ENCODE results near the gene STX11.

Gene STX11

GRCh38 chr6:144213315-144213714 lies 63.0 kb downstream of the STX11 start:
- POLR2A ChIA-PET (ENCODE audit: low non-redundant PET), result no interaction called here
- TF ChIP-seq CTCF (conservative IDR thresholded peaks at IDR 0.05; ENCODE audit: low read depth), result no peak
- CTCF ChIA-PET, result interaction anchor here (0.5 kb wide), 1 partner anchor 112 kb away, joined by 4 read pairs; no protein-coding TSS in a partner anchor
- H3K27ac ChIP-seq, result no peak overlapping the region
- no peak for DNase-seq (ENCODE audit: low spot score)

GRCh38 chr6:144214029-144214428 lies 63.7 kb downstream of the STX11 start:
- POLR2A ChIA-PET (ENCODE audit: low non-redundant PET), result no interaction called here
- CTCF ChIA-PET, result no interaction called here
- DNase-seq (ENCODE audit: low spot score), result no peak
- TF ChIP-seq CTCF (conservative IDR thresholded peaks at IDR 0.05; ENCODE audit: low read depth), result no peak
- H3K27ac ChIP-seq, result no peak overlapping the region

GRCh38 chr6:144214622-144215401 lies 64.5 kb downstream of the STX11 start:
- H3K27ac ChIP-seq, result peak overlapping the region; percentile 95
- CTCF ChIA-PET, result interaction anchor here (0.6 kb wide), 1 partner anchor 267 kb away, joined by 3 read pairs; no protein-coding TSS in a partner anchor
- no peak for DNase-seq (ENCODE audit: low spot score)
- TF ChIP-seq CTCF (conservative IDR thresholded peaks at IDR 0.05; ENCODE audit: low read depth), result no peak
- POLR2A ChIA-PET (ENCODE audit: low non-redundant PET), result no interaction called here

- CTCF ChIA-PET, result interaction anchor here (0.6 kb wide), 1 partner anchor 267 kb away, joined by 3 read pairs; no protein-coding TSS in a partner anchor
- no peak for TF ChIP-seq CTCF (conservative IDR thresholded peaks at IDR 0.05; ENCODE audit: low read depth)
- POLR2A ChIA-PET (ENCODE audit: low non-redundant PET), result no interaction called here
- peak overlapping the region; percentile 95 for H3K27ac ChIP-seq
- DNase-seq (ENCODE audit: low spot score), result no peak
These were observed 65.2 kb downstream of the STX11 start for GRCh38 chr6:144215402-144215931.

- CTCF ChIA-PET, result interaction anchor here (0.5 to 1.1 kb wide), 6 partner anchors 16 to 592 kb away, joined by 3 to 6 read pairs (median 3); partner anchors contain the start of gene UTRN
- POLR2A ChIA-PET (ENCODE audit: low non-redundant PET), result no interaction called here
- peak overlapping the region; percentile 95 for H3K27ac ChIP-seq
- peak; percentile 93 for DNase-seq (ENCODE audit: low spot score)
- peak; percentile 91 for TF ChIP-seq CTCF (conservative IDR thresholded peaks at IDR 0.05; ENCODE audit: low read depth)
These were observed 65.8 kb downstream of the STX11 start for GRCh38 chr6:144215932-144216667.

- no peak for DNase-seq (ENCODE audit: low spot score)
- ChIA-PET POLR2A (ENCODE audit: low non-redundant PET) (no interaction called here), CTCF (interaction anchor here (0.5 to 1.1 kb wide), 6 partner anchors 16 to 591 kb away, joined by 3 to 6 read pairs (median 3); partner anchors contain the start of gene UTRN)
- H3K27ac ChIP-seq, result peak overlapping the region; percentile 95
- TF ChIP-seq CTCF (conservative IDR thresholded peaks at IDR 0.05; ENCODE audit: low read depth), result no peak
These were observed 66.4 kb downstream of the STX11 start for GRCh38 chr6:144216668-144217218.

All from RWPE1 (cell line).